Gastrocnemius medialis (tissue), 4 donors: Measurements from ENCODE around the gene ACO2. TPM values are rescaled to one million over a fixed set of nuclear protein-coding genes. Genes with fewer than 3 reads are reported as not detected.
"Not testable (repeated sequence)": the region's sequence is repeated elsewhere in the genome, so short reads cannot be mapped to it uniquely, and the experiment has no call there.

Experiments
- ATAC-seq, 2 donors: fragments of 150-250 bp; one replicate each; pipeline ENCODE4 v1.9.1; 2016
- DNase-seq, 2 donors: peaks; one replicate each; pipeline ENCODE4 v3.0.0-alpha.2; 2019
- H3K27ac ChIP-seq, 4 donors: fragments of 200-600 bp; sonication (generic); 1 replicate in 1 of 4; 2 replicates in 3 of 4; pipeline ENCODE4 v1.5.1; 2016 to 2018; ENCODE audit warnings: mild to moderate bottlenecking in 2 of 4, moderate library complexity in 1 of 4
- H3K27me3 ChIP-seq, 3 donors: fragments of 200-600 bp; sonication (generic) in 2 of 3; 1 replicate in 1 of 3; 2 replicates in 2 of 3; pipeline versions ENCODE4 v1.5.1 to v1.6.0; 2016 to 2019; ENCODE audit warnings: mild to moderate bottlenecking in 1 of 3, moderate library complexity in 1 of 3
- H3K36me3 ChIP-seq, 2 donors: fragments of 200-600 bp; sonication (generic) in 1 of 2; one replicate each; pipeline ENCODE4 v1.5.1; 2017 to 2018
- H3K4me1 ChIP-seq, 2 donors: fragments of 200-600 bp; sonication (generic) in 1 of 2; one replicate each; pipeline ENCODE4 v1.5.1; 2016 to 2017; ENCODE audit warnings: mild to moderate bottlenecking in 2 of 2
- H3K4me3 ChIP-seq, 4 donors: fragments of 200-600 bp; sonication (generic) in 3 of 4; 1 replicate in 1 of 4; 2 replicates in 3 of 4; pipeline ENCODE4 v1.5.1; 2016 to 2019; ENCODE audit warnings: mild to moderate bottlenecking in 2 of 4
- H3K9me3 ChIP-seq, 3 donors: fragments of 200-600 bp; sonication (generic) in 2 of 3; 1 replicate in 1 of 3; 2 replicates in 2 of 3; pipeline ENCODE4 v1.5.1; 2016 to 2019
- POLR2A ChIP-seq, 2 donors: fragments of 450-650 bp; IDR thresholded peaks; one replicate each; pipeline ENCODE4 v1.6.1; 2017; ENCODE audit warnings: antibody characterized with exemption in 2 of 2, mild to moderate bottlenecking in 2 of 2, moderate library complexity in 2 of 2
- in situ Hi-C, 4 donors: fragments of 200-750 bp; cut with MboI; loops; one replicate each; pipeline versions ENCODE4 v1.15.0 to v1.8.0; 2017; ENCODE audit warnings: low sequenced_read_pairs in 4 of 4
- intact Hi-C: fragments of 100-400 bp; cut with DNase I; formaldehyde crosslinking; loops from one replicate; pipeline ENCODE4 v1.15.1; 2023; ENCODE audit warnings: low total_unique reads
- total RNA-seq, 4 donors: library from RNA; depleted of rRNA; stranded (reverse); fragments of >200 nt; gene quantifications; one replicate each; pipeline versions ENCODE4 v1.1.0 to v1.2.3, GENCODE V29; 2016
- TF ChIP-seq, protein P1 (sequence below), 5 experiments: fragments of 450-650 bp in 3 of 5; fragments of 200-600 bp in 2 of 5; sonication (generic) in 2 of 5; IDR thresholded peaks in 4 of 5; conservative IDR thresholded peaks in 1 of 5; 1 replicate in 4 of 5; 2 replicates in 1 of 5; pipeline ENCODE4 v1.5.1; 2016 to 2019; ENCODE audit warnings: antibody characterized with exemption in 5 of 5, mild to moderate bottlenecking in 3 of 5, moderate library complexity in 3 of 5

The ACO2 gene
- total RNA-seq, 4 donors from 2014 or later: 361 to 763 (median 473) TPM

DNA sequence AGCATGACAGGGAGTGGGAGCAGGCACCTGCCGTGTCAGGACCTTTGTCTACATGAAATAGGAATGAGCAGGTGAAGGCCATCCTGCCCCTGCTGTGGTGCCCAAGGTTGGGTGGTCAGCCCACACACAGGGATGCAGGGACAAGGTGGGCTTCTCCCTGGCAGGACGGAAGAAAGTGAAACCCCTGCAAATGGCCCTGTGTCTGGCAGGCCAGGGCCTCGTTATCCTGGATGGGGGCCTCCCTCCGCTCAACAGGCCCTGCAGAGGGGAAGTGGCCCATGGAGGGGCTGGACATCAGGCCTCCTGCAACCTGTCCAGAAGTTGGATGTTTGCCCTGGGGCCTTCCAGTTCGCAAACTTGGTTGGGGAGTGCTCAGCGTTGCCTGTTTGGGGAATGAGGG, 37.3 kb upstream of the ACO2 start:
- ATAC-seq (no peak), DNase-seq (no peak)
- H3K36me3 ChIP-seq: peaks cover 0 to 26% of the 10 kb centered on the region in 2 donors
- intact Hi-C loops: no loop called here
- H3K27ac ChIP-seq: peak overlapping the region; percentile 92 to 100 (median 99)
- no peaks in the 10 kb centered on the region for H3K27me3 ChIP-seq
- in situ Hi-C loops: no loop called here
- TF ChIP-seq, protein P1, sequence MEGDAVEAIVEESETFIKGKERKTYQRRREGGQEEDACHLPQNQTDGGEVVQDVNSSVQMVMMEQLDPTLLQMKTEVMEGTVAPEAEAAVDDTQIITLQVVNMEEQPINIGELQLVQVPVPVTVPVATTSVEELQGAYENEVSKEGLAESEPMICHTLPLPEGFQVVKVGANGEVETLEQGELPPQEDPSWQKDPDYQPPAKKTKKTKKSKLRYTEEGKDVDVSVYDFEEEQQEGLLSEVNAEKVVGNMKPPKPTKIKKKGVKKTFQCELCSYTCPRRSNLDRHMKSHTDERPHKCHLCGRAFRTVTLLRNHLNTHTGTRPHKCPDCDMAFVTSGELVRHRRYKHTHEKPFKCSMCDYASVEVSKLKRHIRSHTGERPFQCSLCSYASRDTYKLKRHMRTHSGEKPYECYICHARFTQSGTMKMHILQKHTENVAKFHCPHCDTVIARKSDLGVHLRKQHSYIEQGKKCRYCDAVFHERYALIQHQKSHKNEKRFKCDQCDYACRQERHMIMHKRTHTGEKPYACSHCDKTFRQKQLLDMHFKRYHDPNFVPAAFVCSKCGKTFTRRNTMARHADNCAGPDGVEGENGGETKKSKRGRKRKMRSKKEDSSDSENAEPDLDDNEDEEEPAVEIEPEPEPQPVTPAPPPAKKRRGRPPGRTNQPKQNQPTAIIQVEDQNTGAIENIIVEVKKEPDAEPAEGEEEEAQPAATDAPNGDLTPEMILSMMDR (IDR thresholded peaks at IDR 0.05 in 4 of 5, conservative IDR thresholded peaks at IDR 0.05 in 1 of 5): no peak
- peaks cover 50 to 63% of the 10 kb centered on the region in 2 donors for H3K4me1 ChIP-seq
- no peaks in the 10 kb centered on the region for H3K9me3 ChIP-seq
- no peak overlapping the region for H3K4me3 ChIP-seq

DNA sequence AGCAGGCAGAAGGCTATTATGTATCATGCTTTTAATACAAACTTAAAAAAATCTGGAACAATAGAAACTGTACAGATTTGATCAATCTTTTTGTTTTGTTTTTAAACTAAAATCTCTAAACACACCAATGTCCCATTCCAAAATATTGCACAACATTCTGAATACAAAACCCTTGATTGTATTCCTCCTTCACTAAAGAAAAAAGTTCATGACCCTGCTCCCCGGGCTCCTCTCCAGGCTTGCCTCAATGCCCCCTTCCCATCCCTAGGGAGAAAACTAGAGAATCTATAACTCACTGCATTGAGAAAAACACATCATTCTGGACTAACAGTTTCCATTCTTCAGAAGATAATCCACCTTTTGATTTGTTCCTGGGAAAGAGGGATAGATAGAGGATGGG, 35.4 kb upstream of the ACO2 start:
- peaks cover 62 to 70% of the 10 kb centered on the region in 2 donors for H3K4me1 ChIP-seq
- H3K36me3 ChIP-seq: peaks cover 0 to 34% of the 10 kb centered on the region in 2 donors
- H3K4me3 ChIP-seq, H3K9me3 ChIP-seq, intact Hi-C loops, in situ Hi-C loops, ATAC-seq, H3K27me3 ChIP-seq, DNase-seq: not testable (repeated sequence)
- peak overlapping the region; percentile 92 to 100 (median 99) for H3K27ac ChIP-seq

DNA sequence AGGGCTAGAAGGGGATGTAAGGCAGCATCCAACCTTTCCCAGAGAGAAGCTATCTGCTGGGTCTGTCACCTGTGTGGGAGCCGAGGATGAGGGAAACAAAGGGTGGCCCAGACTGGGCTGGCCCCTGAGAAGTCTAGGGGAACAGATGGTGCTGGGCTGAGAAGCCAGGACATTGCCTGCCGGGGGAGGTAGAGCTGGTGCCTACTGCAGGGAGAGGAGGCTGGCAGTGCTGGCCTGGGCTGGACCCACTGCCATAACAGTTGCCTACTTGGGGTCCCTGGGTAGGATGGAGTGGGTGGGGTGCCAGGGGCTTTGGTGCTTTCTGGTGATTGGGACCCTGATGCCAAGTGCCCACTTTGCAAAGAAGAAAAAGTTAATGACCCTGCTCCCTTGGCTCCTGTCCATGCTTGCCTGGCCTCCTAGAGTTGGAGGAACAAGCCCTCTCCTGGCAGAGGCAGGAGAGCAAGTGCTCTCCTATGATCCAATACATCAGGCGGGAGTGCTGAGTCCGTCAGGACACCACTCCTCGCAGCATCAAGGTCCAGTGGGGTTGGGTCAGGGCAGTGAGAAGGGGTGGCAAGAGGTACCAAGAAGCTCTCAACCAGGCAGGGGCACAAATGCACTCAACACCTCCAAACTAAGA, 34.4 kb upstream of the ACO2 start:
- TF ChIP-seq POLR2A (IDR thresholded peaks at IDR 0.05): peak in 1 of 2 donors; percentile 18
- H3K4me3 ChIP-seq, H3K27me3 ChIP-seq, H3K9me3 ChIP-seq, in situ Hi-C loops, intact Hi-C loops: not testable (repeated sequence)
- ATAC-seq: peak; percentile 16
- Histone ChIP-seq H3K36me3 (peaks cover 0 to 34% of the 10 kb centered on the region in 2 donors), H3K27ac (peak overlapping the region; percentile 92 to 100 (median 99)), H3K4me1 (peaks cover 65 to 71% of the 10 kb centered on the region in 2 donors)
- DNase-seq: peak in 1 of 2 donors; percentile 70

DNA sequence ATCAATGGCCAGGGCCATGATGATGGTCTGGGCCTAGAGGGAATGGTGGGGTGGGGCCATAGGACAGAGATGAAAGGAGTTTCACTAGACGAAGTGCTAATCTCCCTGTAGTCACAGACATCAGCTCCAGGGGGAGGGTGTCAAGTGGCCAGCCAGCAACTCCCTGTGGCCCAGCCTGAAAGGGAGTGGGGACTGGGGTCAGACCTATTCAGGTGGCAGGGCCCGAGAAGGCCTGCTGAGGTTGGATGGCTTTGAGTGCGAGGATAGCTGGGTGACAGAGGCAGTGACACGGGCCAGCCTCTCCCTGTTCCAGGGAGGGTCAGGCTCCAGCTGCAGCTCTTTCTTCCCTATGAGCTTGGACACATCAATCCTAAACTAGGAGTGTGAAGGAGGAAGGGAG, 33.4 kb upstream of the ACO2 start:
- in situ Hi-C loops (no loop called here), intact Hi-C loops (no loop called here)
- no peaks in the 10 kb centered on the region for H3K9me3 ChIP-seq
- H3K4me1 ChIP-seq: peaks cover 67 to 74% of the 10 kb centered on the region in 2 donors
- peaks cover 0 to 34% of the 10 kb centered on the region in 2 donors for H3K36me3 ChIP-seq
- DNase-seq: peak in 1 of 2 donors; percentile 69
- no peak for TF ChIP-seq POLR2A (IDR thresholded peaks at IDR 0.05)
- TF ChIP-seq, protein P1 (IDR thresholded peaks at IDR 0.05 in 4 of 5, conservative IDR thresholded peaks at IDR 0.05 in 1 of 5): no peak
- ATAC-seq: no peak
- peak overlapping the region; percentile 92 to 100 (median 99) for H3K27ac ChIP-seq
- H3K4me3 ChIP-seq: no peak overlapping the region
- no peaks in the 10 kb centered on the region for H3K27me3 ChIP-seq

DNA sequence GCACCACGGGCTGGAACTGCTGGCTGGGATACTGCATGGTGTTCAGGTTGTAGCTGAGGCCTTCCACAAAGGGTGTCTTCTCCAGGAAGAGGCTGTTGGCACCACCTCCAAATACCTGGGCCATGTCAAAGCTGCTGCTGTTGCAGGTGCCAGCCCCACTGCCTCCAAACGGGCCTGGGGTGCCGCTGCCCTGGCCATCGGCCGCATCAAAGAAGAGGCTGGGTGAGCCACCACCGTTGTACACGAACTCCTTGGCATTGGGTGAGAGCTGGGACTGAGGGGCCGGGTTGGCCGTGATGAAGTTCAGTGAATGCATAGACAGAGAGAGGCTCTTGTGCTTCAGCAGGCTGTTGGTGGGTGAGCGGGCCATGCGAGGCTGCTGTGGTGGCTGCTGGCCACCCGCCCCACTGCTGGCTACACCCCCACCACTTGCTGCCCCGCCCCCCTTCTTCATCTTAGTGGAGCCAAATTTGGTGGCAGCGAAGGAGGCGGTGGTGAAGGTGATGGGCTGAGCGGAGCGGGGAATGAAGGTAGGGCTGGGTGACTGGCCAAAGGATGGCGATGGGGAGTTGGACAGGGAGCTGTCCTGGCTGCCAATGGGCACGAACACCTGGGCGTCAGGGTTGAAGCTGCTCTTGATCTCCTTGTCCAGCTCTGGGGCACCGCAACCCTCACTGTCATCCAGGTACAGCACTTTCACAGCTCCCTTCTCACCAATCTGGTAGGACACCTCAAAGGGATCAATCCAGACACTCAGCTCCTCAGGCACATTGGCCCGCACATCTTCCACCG, 32.4 kb upstream of the ACO2 start:
- no peaks in the 10 kb centered on the region for H3K27me3 ChIP-seq
- ATAC-seq (no peak), DNase-seq (no peak)
- peaks cover 76 to 84% of the 10 kb centered on the region in 2 donors for H3K4me1 ChIP-seq
- in situ Hi-C loops: no loop called here
- TF ChIP-seq, protein P1 (IDR thresholded peaks at IDR 0.05 in 4 of 5, conservative IDR thresholded peaks at IDR 0.05 in 1 of 5): no peak
- TF ChIP-seq POLR2A (IDR thresholded peaks at IDR 0.05): no peak
- peak overlapping the region in 1 of 4 donors; percentile 22 for H3K4me3 ChIP-seq
- peaks cover 0 to 43% of the 10 kb centered on the region in 2 donors for H3K36me3 ChIP-seq
- H3K9me3 ChIP-seq: no peaks in the 10 kb centered on the region
- intact Hi-C loops: no loop called here
- H3K27ac ChIP-seq: peak overlapping the region; percentile 92 to 100 (median 99)
